H1 (cell line): ENCODE measurements around the gene PGD.

Experiments used
- HDAC6 ChIP-seq: IDR thresholded peaks from one replicate; pipeline ENCODE4 v1.7.1; 2012; ENCODE audit warnings: low read depth, mild to moderate bottlenecking, inconsistent platforms, low read length, moderate library complexity
- NRF1 ChIP-seq: IDR thresholded peaks from 2 replicates; pipeline ENCODE4 v1.6.1; 2011; ENCODE audit warnings: mild to moderate bottlenecking, low read depth, low read length, improper control_type of control experiment
- RFX5 ChIP-seq: IDR thresholded peaks from 2 replicates; pipeline ENCODE4 v1.6.1; 2011; ENCODE audit warnings: low read depth, low read length, improper control_type of control experiment, borderline replicate concordance
- SP1 ChIP-seq: IDR thresholded peaks from 2 replicates; pipeline ENCODE4 v1.6.1; 2011; ENCODE audit warnings: low read depth, low read length
- TF ChIP-seq, protein P1 (sequence below), 3 experiments: IDR thresholded peaks; 1 replicate in 2 of 3; 2 replicates in 1 of 3; pipeline versions ENCODE4 v1.5.1 to v1.6.1; 2011; ENCODE audit warnings: low read length in 3 of 3, mild to moderate bottlenecking in 3 of 3, inconsistent platforms in 2 of 3, low read depth in 1 of 3, moderate library complexity in 1 of 3; ENCODE audit not compliant: insufficient read depth in 1 of 3; ENCODE audit errors: control extremely low read depth in 1 of 3
- TF ChIP-seq, protein P2 (sequence below): IDR thresholded peaks from 2 replicates; pipeline ENCODE4 v1.6.1; 2012; ENCODE audit warnings: inconsistent platforms

DNA sequence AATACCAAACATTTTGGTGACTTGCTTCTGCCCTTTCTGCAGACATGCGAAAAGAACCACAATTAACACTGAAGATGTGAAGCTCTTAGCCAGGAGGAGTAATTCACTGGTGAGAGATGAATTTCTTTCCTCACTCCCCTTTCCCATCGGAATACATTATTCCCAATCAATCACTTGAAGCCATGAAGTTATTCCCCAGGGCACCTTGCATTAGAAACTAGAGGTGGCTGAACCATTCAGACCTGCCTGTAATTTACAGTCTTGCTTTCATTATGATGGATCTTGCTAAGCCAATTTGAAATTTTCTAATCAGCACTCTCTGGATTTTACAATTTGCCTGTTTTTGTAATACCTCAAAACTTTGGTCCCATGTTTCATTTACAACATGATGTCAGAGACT, 41.4 kb downstream of the PGD start:
- TF ChIP-seq, protein P1, sequence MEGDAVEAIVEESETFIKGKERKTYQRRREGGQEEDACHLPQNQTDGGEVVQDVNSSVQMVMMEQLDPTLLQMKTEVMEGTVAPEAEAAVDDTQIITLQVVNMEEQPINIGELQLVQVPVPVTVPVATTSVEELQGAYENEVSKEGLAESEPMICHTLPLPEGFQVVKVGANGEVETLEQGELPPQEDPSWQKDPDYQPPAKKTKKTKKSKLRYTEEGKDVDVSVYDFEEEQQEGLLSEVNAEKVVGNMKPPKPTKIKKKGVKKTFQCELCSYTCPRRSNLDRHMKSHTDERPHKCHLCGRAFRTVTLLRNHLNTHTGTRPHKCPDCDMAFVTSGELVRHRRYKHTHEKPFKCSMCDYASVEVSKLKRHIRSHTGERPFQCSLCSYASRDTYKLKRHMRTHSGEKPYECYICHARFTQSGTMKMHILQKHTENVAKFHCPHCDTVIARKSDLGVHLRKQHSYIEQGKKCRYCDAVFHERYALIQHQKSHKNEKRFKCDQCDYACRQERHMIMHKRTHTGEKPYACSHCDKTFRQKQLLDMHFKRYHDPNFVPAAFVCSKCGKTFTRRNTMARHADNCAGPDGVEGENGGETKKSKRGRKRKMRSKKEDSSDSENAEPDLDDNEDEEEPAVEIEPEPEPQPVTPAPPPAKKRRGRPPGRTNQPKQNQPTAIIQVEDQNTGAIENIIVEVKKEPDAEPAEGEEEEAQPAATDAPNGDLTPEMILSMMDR (IDR thresholded peaks at IDR 0.05; ENCODE audit: control extremely low read depth in 1 of 3, insufficient read depth in 1 of 3, low read depth in 1 of 3, low read length in 3 of 3): no peak
- no peak for TF ChIP-seq RFX5
- no peak for TF ChIP-seq NRF1
- TF ChIP-seq, protein P2, sequence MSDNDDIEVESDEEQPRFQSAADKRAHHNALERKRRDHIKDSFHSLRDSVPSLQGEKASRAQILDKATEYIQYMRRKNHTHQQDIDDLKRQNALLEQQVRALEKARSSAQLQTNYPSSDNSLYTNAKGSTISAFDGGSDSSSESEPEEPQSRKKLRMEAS: no peak
- TF ChIP-seq HDAC6: no peak
- TF ChIP-seq SP1: no peak
